ENCODE data around the gene SETDB2. TPM values are rescaled to one million over a fixed set of nuclear protein-coding genes. Genes with fewer than 3 reads are reported as not detected.
A peak's percentile ranks its signal among the peaks of the same experiment; 100 is the strongest.
"Not testable (repeated sequence)": the region's sequence is repeated elsewhere in the genome, so short reads cannot be mapped to it uniquely, and the experiment has no call there.

SETDB2 gene
- total RNA-seq, 1 experiment from 2014 or later = 5.9 TPM

GRCh38 chr13:49496837-49497236 lies 52.8 kb downstream of the SETDB2 start:
- not testable (repeated sequence) for H3K36me3 Mint-ChIP-seq; ATAC-seq; H3K27me3 Mint-ChIP-seq (ENCODE audit: low read depth); H3K4me1 Mint-ChIP-seq; H3K9me3 Mint-ChIP-seq; DNase-seq (ENCODE audit: low spot score)
- ChIA-PET CTCF (interaction anchor here (0.7 to 2.2 kb wide), 6 partner anchors 52 to 249 kb away, joined by 3 to 7 read pairs (median 4); partner anchors contain the start of genes CAB39L and CDADC1), POLR2A (interaction anchor here (0.6 to 1.2 kb wide), 2 partner anchors 53 to 89 kb away, joined by 3 read pairs; partner anchors contain the start of genes CAB39L and SETDB2)
- Mint-ChIP-seq H3K4me3 (peak overlapping the region; percentile 75), H3K27ac (peak overlapping the region; percentile 9; the same call in 1 of the 2 replicates)

GRCh38 chr13:49497272-49497671 lies 53.2 kb downstream of the SETDB2 start:
- H3K36me3 Mint-ChIP-seq = no peaks in the 10 kb centered on the region
- no peaks in the 10 kb centered on the region for H3K27me3 Mint-ChIP-seq (ENCODE audit: low read depth)
- DNase-seq (ENCODE audit: low spot score) (no peak), ATAC-seq (no peak)
- H3K9me3 Mint-ChIP-seq = no peaks in the 10 kb centered on the region
- H3K27ac Mint-ChIP-seq = peak overlapping the region; percentile 9; the same call in 1 of the 2 replicates
- POLR2A ChIA-PET = no interaction called here
- CTCF ChIA-PET = interaction anchor here (0.7 to 2.2 kb wide), 3 partner anchors 54 to 110 kb away, joined by 3 to 7 read pairs (median 5); partner anchors contain the start of gene CAB39L
- peaks cover 3% of the 10 kb centered on the region; the same call in 1 of the 2 replicates for H3K4me1 Mint-ChIP-seq
- no peak overlapping the region; the same call in 1 of the 2 replicates for H3K4me3 Mint-ChIP-seq
- no peak for TF ChIP-seq GABPB1 (CRISPR knock-in tag; IDR thresholded peaks at IDR 0.05)
- no peak for TF ChIP-seq ARID4B (CRISPR knock-in tag; IDR thresholded peaks at IDR 0.05; ENCODE audit: borderline replicate concordance)
- no peak for TF ChIP-seq ZNF281 (CRISPR knock-in tag; IDR thresholded peaks at IDR 0.05)
- TF ChIP-seq ZNF121 (CRISPR knock-in tag; IDR thresholded peaks at IDR 0.05) = no peak
- no peak for TF ChIP-seq SMAD3 (CRISPR knock-in tag; IDR thresholded peaks at IDR 0.05; ENCODE audit: borderline replicate concordance)
- TF ChIP-seq ZSCAN18 (CRISPR knock-in tag; IDR thresholded peaks at IDR 0.05) = no peak
- no peak for TF ChIP-seq ZNF423 (CRISPR knock-in tag; IDR thresholded peaks at IDR 0.05)
- no peak for TF ChIP-seq HMGA2 (CRISPR knock-in tag; IDR thresholded peaks at IDR 0.05)
- no peak for TF ChIP-seq SP1 (CRISPR knock-in tag; conservative IDR thresholded peaks at IDR 0.05)
- TF ChIP-seq CTCF (IDR thresholded peaks at IDR 0.05) = no peak
- TF ChIP-seq SMAD4 (CRISPR knock-in tag; IDR thresholded peaks at IDR 0.05) = no peak
- no peak for TF ChIP-seq MYBL2 (CRISPR knock-in tag; IDR thresholded peaks at IDR 0.05)
- no peak for TF ChIP-seq OVOL2 (CRISPR knock-in tag; IDR thresholded peaks at IDR 0.05; ENCODE audit: borderline replicate concordance)
- TF ChIP-seq SOX15 (CRISPR knock-in tag; IDR thresholded peaks at IDR 0.05) = no peak
- TF ChIP-seq ATF2 (CRISPR knock-in tag; IDR thresholded peaks at IDR 0.05; ENCODE audit: borderline replicate concordance, low read depth) = no peak
- TF ChIP-seq JUN (CRISPR knock-in tag; IDR thresholded peaks at IDR 0.05) = no peak
- TF ChIP-seq CDX4 (CRISPR knock-in tag; IDR thresholded peaks at IDR 0.05; ENCODE audit: borderline replicate concordance) = no peak
- no peak for TF ChIP-seq E2F5 (CRISPR knock-in tag; IDR thresholded peaks at IDR 0.05)
- TF ChIP-seq ZNF512 (CRISPR knock-in tag; IDR thresholded peaks at IDR 0.05; ENCODE audit: borderline replicate concordance) = no peak
- no peak for TF ChIP-seq NFYB (CRISPR knock-in tag; conservative IDR thresholded peaks at IDR 0.05; ENCODE audit: low read depth)
